ENCODE data around the gene FAF1.

GRCh38 chr1:50531601-50532000, 428.5 kb downstream of the FAF1 start:
- TF ChIP-seq, protein P1, sequence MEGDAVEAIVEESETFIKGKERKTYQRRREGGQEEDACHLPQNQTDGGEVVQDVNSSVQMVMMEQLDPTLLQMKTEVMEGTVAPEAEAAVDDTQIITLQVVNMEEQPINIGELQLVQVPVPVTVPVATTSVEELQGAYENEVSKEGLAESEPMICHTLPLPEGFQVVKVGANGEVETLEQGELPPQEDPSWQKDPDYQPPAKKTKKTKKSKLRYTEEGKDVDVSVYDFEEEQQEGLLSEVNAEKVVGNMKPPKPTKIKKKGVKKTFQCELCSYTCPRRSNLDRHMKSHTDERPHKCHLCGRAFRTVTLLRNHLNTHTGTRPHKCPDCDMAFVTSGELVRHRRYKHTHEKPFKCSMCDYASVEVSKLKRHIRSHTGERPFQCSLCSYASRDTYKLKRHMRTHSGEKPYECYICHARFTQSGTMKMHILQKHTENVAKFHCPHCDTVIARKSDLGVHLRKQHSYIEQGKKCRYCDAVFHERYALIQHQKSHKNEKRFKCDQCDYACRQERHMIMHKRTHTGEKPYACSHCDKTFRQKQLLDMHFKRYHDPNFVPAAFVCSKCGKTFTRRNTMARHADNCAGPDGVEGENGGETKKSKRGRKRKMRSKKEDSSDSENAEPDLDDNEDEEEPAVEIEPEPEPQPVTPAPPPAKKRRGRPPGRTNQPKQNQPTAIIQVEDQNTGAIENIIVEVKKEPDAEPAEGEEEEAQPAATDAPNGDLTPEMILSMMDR (IDR thresholded peaks at IDR 0.05), result no peak
- no peak for TF ChIP-seq POLR2A (IDR thresholded peaks at IDR 0.05)
- TF ChIP-seq EP300 (IDR thresholded peaks at IDR 0.05), result no peak

Measured in tibial nerve (tissue), 4 donors.